Kasumi-1 (cell line): ENCODE results near the gene GALNT18.

Source experiments
- DNase-seq, 2 experiments: peaks; one replicate each; lab custom pipeline; 2025; lab: John Stamatoyannopoulos, UW

The GALNT18 gene

GRCh38 chr11:11349106-11349825, 272.5 kb downstream of the GALNT18 start:
- DNase-seq = no peak

DNA sequence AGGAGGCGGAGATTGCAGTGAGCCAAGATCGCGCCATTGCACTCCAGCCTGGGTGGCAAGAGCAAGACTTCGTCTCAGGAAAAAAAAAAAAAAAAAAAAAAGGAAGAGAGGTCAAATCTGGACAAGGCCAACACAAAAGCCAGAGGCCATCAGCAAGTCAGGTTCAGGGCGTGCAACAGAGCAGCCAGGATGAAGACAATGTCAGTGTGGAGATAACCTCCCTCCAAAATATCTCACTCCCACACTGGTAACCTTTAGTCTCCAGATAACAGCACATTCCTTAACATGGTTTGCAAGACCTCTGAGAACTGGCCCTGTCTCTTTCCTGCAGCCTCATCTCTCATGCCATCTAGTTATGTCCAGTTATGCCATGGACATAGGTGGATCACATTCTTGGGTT, 273.5 kb downstream of the GALNT18 start:
- no peak for DNase-seq

DNA sequence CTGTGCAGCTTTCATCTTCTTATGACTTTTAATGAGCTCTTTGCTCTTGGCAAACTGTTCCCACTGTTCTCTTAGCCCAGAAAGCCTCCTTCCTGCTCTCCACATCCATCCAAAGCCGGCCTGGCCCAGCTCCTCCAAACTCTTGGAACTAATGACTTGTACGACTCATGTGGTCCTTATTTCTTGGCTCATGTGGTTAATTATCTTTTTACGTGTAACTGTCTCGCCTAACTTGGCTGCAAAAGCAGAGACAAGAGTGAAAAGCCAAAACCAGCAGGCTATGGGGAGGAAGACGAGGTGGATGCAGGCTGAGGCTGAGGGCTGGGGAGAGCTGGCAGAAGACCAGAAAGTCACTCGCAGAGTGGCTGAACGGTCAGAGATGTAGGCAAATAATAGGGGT, 274.2 kb downstream of the GALNT18 start:
- no peak for DNase-seq

GRCh38 chr11:11346303-11346702, 275.5 kb downstream of the GALNT18 start:
- DNase-seq = no peak

DNA sequence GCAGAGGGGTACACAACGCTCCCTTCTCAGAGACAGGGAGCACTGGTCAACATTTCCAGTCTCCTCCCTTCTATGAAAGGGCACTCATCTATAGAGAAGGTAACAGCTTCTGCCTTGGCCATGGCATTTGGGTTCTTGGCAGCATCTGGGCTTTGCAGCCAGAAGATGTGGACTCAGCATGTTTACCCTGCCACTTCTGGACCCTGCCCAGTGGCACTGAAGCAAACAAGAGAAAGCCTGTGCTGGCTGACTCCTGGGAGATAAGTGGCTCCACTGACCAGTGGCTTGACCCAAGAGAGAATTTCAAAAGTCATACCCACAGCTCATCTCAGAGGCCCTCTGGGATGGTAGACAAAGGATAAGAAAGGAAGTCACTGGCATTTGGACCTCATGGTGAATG, 276.7 kb downstream of the GALNT18 start:
- no peak for DNase-seq

- DNase-seq = no peak
Measured at GRCh38 chr11:11344045-11344444, 277.8 kb downstream of the GALNT18 start.

GRCh38 chr11:11338304-11338703, 283.5 kb downstream of the GALNT18 start:
- no peak for DNase-seq

DNA sequence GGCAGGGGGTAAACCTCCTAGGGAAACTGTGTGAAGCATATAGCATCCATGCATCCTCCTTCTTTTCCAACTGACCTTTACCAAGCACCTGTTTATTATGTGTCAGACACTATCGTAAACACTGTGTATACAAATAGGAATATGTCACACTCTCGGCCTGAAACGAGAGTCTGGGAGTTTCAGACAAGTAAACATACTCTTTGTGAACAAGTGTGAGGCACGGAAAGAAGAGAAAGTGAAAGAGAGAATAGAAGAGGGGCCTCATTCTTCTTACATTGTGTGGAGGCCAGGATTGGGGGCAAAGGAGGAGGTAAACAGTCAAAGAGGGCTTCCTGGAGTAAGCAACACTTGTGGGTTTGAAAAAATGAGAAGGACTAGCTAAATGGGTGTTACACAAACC, 285.1 kb downstream of the GALNT18 start:
- DNase-seq = no peak

DNA sequence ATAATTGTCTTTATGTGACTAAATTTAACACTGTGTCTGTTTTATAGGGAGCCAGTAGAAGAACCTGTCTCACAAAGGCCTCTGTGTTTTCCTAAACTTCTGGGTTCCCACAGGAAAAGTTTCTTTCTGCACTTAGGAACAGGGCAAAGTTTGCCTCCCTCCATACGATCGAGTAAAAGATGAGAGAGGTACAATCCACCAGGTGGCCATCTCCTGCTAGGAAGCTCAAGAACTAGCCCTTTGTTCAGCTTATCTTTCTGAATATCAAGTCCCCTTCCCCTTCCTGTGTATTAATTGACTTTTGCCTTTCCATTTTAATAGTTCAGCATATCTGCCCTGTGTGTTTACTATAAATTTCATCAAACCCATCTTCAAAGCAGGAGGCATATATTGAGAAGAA, 286.8 kb downstream of the GALNT18 start:
- no peak for DNase-seq

DNA sequence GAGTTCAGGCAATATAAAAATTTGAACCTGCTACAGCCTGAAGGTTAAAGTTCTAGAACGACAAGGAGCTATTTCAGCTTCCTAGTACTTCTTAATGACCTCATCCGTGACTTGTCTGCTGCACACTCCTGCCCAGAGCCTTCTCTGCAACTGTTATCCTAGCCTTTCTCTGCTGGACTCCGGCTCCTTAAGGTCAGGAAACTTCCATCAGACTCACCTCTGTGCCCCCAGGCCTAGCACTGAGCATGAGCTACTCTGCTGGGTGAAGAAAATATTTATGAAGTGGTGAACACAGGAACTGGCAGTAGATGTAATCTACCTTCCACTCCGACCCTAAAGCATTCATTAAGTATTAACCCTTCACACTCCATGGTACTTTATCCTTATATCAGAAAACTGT, 287.2 kb downstream of the GALNT18 start:
- no peak for DNase-seq

DNA sequence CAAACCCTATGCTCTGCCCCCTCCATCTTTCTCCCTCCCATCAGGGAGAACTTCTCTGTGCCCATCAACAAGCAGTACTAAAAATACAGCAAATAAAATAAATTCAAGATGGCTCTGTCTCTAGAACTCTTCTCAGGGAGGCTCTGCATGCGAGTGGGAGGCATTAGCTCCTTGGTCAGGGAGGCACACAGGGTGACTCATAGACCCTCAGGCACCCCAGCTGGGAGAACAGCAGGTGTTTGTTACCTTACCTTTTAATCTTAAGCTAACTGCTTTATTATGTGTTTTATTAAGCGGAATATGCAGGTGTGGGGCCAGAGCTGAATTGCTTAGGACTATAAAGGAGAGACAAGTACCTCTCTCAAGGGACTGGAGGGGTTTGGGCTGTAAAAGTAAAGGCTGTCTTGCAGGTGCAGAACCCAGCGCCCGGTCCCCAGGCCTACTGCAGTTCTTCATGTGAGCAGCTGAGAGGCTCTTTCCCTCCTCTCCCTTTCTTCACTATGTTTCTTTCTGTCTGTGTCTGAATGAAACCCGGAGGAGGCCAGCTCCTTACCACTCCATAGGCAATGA, 289.6 kb downstream of the GALNT18 start:
- DNase-seq = no peak

DNA sequence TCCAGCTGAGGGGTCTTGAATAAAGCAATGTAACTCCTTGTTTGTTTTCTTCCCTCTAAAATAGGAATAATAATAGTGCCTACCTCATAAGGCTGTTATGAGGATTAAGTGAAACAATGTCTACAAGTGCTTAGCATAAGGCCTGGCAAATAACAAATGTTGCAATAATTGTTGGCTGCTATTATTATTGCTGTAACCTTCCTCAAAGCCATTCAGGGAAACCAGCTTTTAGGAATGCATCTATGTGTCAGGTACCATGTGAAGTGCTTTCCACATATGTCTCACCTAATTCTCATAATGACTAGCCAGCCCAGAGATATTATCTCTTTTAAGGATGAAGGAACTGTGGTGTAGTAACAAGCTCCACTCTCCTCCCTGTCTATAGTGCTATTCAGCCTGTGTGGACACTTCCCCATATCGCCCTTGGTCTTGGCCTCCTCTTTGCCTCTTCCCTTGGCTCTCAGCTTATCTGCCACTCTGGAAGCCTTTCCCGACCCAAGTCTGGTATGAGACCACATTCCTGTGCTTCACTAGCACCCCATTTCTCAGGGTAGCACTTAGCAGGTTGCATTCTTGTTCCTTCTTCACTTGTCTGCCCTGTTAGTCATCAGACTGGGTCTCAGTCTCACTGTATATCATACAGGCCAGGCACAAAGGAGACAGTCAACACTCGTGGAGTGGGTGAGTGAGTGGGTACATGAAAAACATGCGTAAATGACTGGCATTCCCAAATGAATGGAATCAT, 292.6 kb downstream of the GALNT18 start:
- DNase-seq = no peak

DNA sequence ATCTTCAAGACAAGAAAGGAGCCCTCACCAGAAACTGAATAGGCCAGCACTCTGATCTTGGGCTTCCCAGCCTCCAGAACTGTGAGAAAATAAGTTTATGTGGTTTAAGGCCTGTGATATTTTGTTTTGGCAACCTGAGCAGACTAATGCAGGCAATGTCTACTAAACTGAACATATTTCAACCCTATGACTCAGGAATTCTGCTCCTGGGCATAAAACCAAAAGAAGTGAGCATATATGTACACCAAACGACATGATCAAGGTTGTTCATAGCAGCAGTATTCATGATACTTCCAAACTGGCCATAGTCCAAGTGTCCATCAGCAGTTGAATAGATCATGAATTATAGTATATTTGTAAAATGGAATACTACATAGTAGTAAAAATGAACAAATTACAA, 297.7 kb downstream of the GALNT18 start:
- no peak for DNase-seq

DNA sequence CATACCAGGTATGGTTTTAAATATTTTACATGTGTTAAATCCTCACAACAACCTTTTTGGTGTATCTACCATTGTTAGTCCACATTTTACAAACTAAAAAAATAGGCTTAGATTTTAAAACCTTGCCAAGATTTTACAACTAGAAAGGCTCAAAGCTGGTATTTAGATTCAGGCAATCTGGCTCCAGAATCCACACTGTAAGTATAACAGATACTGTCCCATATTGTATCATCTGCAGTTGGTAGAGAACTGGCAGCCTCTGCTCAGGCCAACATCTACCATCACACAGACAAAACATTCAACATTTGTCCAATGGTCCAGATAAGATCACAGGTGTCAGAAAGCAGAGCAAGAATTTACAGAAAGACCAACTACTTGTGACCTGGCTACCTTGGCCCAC, 299.7 kb downstream of the GALNT18 start:
- DNase-seq = no peak

DNA sequence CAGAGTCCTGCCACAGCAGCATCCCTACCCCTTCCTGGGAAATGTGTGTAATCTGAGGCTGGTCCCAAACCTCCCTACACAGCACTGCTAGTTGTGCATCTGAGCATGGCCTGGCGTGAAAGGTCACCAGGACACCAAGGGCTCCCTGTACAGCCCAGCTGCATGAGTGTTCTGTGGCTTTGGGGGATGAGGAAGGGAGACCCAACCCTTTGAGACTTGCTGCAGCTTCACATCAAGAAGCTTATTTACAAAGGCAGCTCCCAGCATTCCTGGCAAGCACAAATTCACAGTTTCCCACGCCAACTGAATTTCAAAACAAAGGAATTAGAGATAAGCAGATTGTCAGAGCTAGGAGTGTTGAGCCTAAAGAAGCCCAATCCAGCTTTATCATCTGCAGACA, 301.0 kb downstream of the GALNT18 start:
- DNase-seq = no peak

DNA sequence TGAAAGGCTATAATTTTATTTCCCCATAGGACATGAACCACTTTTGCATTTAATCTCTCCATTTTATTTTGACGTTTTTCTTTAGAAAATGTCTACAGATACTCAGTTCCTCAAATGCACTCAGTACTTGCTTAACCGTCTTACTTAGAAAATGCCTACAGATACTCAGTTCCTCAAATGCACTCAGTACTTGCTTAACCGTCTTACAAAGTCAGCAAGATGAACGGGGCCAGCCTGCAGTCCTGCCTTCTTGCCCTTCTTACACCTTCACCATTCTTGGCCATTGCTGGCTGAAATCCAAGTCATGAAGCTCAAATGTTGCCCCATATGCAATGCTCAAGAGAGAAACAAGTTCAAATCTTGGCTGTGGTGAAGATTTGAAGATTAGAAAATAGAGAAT, 302.8 kb downstream of the GALNT18 start:
- peak; percentile 84 to 87 for DNase-seq

GRCh38 chr11:11318461-11318860, 303.3 kb downstream of the GALNT18 start:
- DNase-seq = no peak

- DNase-seq = no peak
Measured at GRCh38 chr11:11316651-11317230, 305.1 kb downstream of the GALNT18 start.

DNA sequence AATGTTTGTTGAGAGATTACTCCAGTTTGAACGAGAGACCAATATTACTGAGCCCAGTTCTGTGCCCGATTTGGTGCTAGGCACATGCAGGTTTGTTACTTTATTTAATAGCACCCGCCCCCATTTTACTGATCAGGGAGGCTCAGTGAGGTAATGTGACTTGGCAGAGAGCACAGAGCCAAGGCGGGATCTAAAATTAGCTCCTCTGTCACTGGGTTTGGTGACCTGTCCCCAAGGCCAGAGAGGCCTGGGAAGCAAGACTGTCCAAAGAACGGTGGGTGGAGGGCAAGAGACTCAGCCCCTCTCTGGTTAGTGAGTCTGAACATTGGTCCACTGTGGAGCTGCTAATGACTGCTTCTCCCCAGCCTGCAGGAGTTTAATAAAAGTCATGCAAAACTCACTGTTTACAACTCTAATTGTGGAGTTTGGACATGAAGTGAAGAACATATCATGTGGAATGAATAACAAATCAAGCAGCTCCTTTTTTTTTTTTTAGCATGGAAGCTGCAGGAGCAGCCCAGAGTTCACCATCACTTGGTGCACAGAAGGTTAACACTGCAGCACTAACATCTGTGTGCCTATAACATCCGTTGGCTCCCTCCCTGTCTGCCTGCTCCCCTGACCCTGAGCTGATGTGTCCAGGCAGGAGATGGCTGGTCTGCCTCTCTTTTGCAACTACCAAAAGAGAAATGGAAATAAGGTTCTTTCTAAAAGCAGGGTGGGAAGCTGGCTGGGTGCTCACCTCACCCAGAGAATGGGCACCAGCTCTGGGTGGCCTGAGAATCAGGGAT, 307.7 kb downstream of the GALNT18 start:
- no peak for DNase-seq

GRCh38 chr11:11313426-11313825, 308.4 kb downstream of the GALNT18 start:
- DNase-seq = peak; percentile 1 to 18

DNA sequence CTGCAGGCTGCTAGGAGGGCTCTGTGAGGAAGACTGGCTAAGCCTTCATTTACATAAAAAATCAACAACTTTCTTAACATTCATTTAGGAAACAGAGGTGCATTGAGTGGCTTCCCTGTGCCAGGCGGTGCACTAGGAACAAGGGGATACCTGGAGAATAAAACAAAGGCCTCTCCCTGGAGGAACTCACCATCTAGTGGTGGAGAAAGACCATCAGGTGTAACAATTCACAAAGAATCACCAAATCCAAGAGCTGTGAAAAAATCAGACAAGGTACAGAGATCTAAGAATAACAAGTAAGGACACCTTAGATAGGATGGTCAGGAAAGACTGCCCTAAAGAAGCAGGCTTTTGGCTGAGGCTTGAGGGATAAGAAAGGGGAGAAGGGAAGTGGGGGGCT, 309.1 kb downstream of the GALNT18 start:
- no peak for DNase-seq

- DNase-seq = peak; percentile 95 to 96
Measured at GRCh38 chr11:11311169-11311568, 310.6 kb downstream of the GALNT18 start.
